SK-N-SH treated with all-trans-retinoic acid at 6 μM for 48 hours (cell line): ENCODE data around the gene YTHDC1.

Experiments used
- CSDC2 ChIP-seq: fragments of 250-450 bp; sonication (Bioruptor Pico); IDR thresholded peaks from 2 replicates; pipeline ENCODE4 v1.5.0; 2020; ENCODE audit warnings: mild to moderate bottlenecking, moderate library complexity
- GLIS3 ChIP-seq: fragments of 250-450 bp; sonication (Bioruptor Pico); IDR thresholded peaks from 2 replicates; pipeline ENCODE4 v1.5.0; 2020; ENCODE audit warnings: mild to moderate bottlenecking, moderate library complexity
- RARB ChIP-seq: fragments of 250-450 bp; sonication (Bioruptor Pico); IDR thresholded peaks from 2 replicates; pipeline ENCODE4 v1.8.0; 2021; ENCODE audit warnings: mild to moderate bottlenecking, moderate library complexity
- ZNF565 ChIP-seq: fragments of 450-650 bp; formaldehyde crosslinking; conservative IDR thresholded peaks from 2 replicates; pipeline ENCODE4 v1.5.0; 2020; ENCODE audit warnings: low read depth, mild to moderate bottlenecking, moderate library complexity
- TF ChIP-seq, protein P1 (sequence below): fragments of 250-450 bp; sonication (Bioruptor Pico); IDR thresholded peaks from 2 replicates; pipeline ENCODE4 v1.5.1; 2020; ENCODE audit warnings: low read depth, mild to moderate bottlenecking, moderate library complexity
- TF ChIP-seq, protein P2 (sequence below): fragments of 250-450 bp; sonication (Bioruptor Pico); IDR thresholded peaks from 2 replicates; pipeline ENCODE4 v1.8.0; 2021; ENCODE audit warnings: low read depth, mild to moderate bottlenecking, moderate library complexity, borderline replicate concordance

GRCh38 chr4:68399306-68399705, 49.4 kb upstream of the YTHDC1 start:
- TF ChIP-seq ZNF565 (CRISPR knock-in tag) (no peak), RARB (CRISPR knock-in tag) (no peak), CSDC2 (CRISPR knock-in tag) (no peak), GLIS3 (CRISPR knock-in tag) (no peak)
- TF ChIP-seq, protein P1, sequence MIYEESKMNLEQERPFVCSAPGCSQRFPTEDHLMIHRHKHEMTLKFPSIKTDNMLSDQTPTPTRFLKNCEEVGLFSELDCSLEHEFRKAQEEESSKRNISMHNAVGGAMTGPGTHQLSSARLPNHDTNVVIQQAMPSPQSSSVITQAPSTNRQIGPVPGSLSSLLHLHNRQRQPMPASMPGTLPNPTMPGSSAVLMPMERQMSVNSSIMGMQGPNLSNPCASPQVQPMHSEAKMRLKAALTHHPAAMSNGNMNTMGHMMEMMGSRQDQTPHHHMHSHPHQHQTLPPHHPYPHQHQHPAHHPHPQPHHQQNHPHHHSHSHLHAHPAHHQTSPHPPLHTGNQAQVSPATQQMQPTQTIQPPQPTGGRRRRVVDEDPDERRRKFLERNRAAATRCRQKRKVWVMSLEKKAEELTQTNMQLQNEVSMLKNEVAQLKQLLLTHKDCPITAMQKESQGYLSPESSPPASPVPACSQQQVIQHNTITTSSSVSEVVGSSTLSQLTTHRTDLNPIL (CRISPR knock-in tag), result no peak
- TF ChIP-seq, protein P2, sequence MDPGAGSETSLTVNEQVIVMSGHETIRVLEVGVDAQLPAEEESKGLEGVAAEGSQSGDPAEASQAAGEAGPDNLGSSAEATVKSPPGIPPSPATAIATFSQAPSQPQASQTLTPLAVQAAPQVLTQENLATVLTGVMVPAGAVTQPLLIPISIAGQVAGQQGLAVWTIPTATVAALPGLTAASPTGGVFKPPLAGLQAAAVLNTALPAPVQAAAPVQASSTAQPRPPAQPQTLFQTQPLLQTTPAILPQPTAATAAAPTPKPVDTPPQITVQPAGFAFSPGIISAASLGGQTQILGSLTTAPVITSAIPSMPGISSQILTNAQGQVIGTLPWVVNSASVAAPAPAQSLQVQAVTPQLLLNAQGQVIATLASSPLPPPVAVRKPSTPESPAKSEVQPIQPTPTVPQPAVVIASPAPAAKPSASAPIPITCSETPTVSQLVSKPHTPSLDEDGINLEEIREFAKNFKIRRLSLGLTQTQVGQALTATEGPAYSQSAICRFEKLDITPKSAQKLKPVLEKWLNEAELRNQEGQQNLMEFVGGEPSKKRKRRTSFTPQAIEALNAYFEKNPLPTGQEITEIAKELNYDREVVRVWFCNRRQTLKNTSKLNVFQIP (CRISPR knock-in tag), result no peak
